Articular chondrocyte of knee joint (primary cell): ENCODE measurements around the gene S1PR4. TPM values are rescaled to one million over a fixed set of nuclear protein-coding genes. Genes with fewer than 3 reads are reported as not detected.

ENCODE experiments used
- total RNA-seq: library from RNA; depleted of rRNA; stranded (reverse); fragments of >200 nt; gene quantifications from 2 replicates; pipeline ENCODE4 v1.2.3, GENCODE V29; 2012

The S1PR4 gene, protein sequence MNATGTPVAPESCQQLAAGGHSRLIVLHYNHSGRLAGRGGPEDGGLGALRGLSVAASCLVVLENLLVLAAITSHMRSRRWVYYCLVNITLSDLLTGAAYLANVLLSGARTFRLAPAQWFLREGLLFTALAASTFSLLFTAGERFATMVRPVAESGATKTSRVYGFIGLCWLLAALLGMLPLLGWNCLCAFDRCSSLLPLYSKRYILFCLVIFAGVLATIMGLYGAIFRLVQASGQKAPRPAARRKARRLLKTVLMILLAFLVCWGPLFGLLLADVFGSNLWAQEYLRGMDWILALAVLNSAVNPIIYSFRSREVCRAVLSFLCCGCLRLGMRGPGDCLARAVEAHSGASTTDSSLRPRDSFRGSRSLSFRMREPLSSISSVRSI
- not detected in 2 replicates for total RNA-seq

DNA sequence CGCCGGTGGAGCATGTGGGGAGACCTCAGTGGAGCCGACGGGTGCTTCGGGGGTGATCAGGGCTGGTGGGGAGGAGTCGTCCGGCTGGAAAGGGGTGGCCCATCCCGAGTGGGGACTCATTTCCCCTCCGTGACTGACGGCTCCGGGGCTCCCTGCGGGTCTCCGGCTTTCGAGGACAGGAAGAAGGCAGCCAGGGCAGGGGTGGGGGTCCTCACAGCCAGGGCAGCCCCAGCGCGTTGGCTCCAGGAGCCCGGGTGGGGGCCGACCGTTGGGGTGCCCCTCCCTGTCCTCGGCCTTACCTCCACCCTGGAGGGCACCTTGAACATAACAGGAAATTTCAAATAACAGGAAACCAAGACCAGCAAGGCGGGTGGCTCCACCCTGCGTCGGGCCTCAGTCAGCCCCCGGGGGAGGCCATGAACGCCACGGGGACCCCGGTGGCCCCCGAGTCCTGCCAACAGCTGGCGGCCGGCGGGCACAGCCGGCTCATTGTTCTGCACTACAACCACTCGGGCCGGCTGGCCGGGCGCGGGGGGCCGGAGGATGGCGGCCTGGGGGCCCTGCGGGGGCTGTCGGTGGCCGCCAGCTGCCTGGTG, at the start of gene S1PR4:
Gene S1PR4, plus strand, starts transcription at position 393 of the 596 bp plus-strand sequence. Its CDS starts 24 bp downstream, at position 417.

DNA sequence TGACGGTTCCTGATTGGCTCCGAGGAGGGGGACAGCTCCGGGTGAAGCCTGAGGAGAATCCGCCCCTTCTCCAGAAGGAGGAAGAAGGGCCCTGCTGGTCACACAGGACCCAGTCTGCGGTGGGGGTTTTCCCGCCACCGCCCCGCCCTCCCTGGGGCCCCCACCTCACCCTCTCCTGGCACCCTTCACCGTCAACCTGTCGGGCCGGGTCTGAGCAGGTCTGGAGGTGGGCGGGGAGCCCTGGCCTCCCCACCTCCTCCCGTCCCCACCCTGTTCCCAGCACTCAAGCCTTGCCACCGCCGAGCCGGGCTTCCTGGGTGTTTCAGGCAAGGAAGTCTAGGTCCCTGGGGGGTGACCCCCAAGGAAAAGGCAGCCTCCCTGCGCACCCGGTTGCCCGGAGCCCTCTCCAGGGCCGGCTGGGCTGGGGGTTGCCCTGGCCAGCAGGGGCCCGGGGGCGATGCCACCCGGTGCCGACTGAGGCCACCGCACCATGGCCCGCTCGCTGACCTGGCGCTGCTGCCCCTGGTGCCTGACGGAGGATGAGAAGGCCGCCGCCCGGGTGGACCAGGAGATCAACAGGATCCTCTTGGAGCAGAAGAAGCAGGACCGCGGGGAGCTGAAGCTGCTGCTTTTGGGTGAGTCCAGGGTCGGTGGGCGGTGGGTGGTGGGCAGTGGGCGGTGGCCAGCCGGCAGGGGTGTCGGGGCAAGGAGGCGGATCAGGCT, 42.4 kb upstream of the S1PR4 start, which contains the start of gene GNA15:
Gene GNA15, plus strand, starts transcription at position 73 of the 723 bp plus-strand sequence. Its CDS starts 418 bp downstream, at position 491.

DNA sequence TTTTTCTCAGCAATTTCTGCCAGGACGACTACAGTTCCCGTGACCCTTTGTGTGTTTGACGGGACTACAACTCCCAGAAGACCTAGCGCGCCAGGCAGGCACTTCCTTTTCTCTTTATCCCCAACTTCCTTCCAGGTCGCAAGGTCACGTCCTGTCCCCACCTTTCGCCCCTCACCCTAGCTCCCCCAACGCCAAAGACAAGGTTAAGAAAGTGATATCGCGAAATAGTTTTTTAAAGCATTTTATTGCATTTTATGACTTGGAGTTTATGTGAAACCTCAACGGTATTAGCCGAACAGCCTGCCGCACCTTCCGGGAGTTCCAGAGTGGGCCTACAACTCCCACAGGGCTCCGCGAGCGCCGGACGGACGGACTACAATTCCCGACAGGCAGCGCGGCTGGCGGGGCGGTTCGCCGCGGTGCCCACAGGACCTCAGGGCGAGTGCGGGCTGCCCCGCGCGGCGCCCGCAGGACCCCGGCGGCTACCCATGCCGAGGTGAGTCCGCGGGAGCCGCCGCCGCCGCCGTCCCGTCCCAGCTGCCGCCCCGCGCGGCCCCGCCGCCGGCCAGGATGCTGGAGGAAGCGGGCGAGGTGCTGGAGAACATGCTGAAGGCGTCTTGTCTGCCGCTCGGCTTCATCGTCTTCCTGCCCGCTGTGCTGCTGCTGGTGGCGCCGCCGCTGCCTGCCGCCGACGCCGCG, 7.0 kb downstream of the S1PR4 start, which contains the start of gene NCLN:
Gene NCLN, plus strand, starts transcription at position 470 of the 699 bp plus-strand sequence. Its CDS starts 101 bp downstream, at position 571.

GRCh38 chr19:3224346-3225168, 46.0 kb downstream of the S1PR4 start, which contains the start of gene CELF5:
Gene CELF5, plus strand, starts transcription at chr19:3224661. Its CDS starts 79 bp downstream, at chr19:3224740.

Other genes with a start within 250 kb of the S1PR4 start
- 3.8 and 4.6 TPM in 2 replicates for gene ZNF77, start 233.8 kb upstream of the S1PR4 start, total RNA-seq
- gene TLE6, start 201.2 kb upstream of the S1PR4 start, total RNA-seq, result 2.7 and 2.8 TPM in 2 replicates
- 4.5 and 8.1 TPM in 2 replicates for gene TLE2, start 149.5 kb upstream of the S1PR4 start, total RNA-seq
- 174 and 211 TPM in 2 replicates for gene TLE5, start 116.3 kb upstream of the S1PR4 start, total RNA-seq
- gene GNA11, start 84.4 kb upstream of the S1PR4 start, total RNA-seq, result 42.6 and 51.4 TPM in 2 replicates
- gene GNA15, start 42.7 kb upstream of the S1PR4 start, total RNA-seq, result not detected in 2 replicates
- gene NCLN, start 7.2 kb downstream of the S1PR4 start, total RNA-seq, result 31.2 and 31.9 TPM in 2 replicates
- 0.13 and 0.22 TPM in 2 replicates for gene CELF5, start 45.9 kb downstream of the S1PR4 start, total RNA-seq
- 80.0 and 85.8 TPM in 2 replicates for gene NFIC, start 187.8 kb downstream of the S1PR4 start, total RNA-seq